T47D (cell line): Measurements from ENCODE around the gene DISC1.
A peak's percentile ranks its signal among the peaks of the same experiment; 100 is the strongest.
"Not testable (repeated sequence)": the region's sequence is repeated elsewhere in the genome, so short reads cannot be mapped to it uniquely, and the experiment has no call there.

Experiments used
- DNase-seq, 2 experiments: peaks; one replicate each; pipeline versions ENCODE4 v3.0.0 to v3.0.0-alpha.2; 2011 to 2012; ENCODE audit warnings: low read depth in 1 of 2, low spot score in 1 of 2
- JUND ChIP-seq: IDR thresholded peaks from 2 replicates; pipeline ENCODE4 v1.6.1; 2012; ENCODE audit warnings: low read depth
- in situ Hi-C: cut with HindIII; loops from 2 replicates; pipeline ENCODE4 v1.10.0; 2016; ENCODE audit warnings: low sequenced_read_pairs, low pct_unique_long_range_greater_than_20kb

Gene DISC1

GRCh38 chr1:231634323-231635013, 7.9 kb downstream of the DISC1 start:
- in situ Hi-C loops: no loop called here
- TF ChIP-seq JUND: no peak
- no peak for DNase-seq

- in situ Hi-C loops: no loop called here
- TF ChIP-seq JUND: no peak
These were observed 9.6 kb downstream of the DISC1 start for GRCh38 chr1:231636157-231636556.

GRCh38 chr1:231636922-231637321, 10.3 kb downstream of the DISC1 start:
- in situ Hi-C loops, DNase-seq: not testable (repeated sequence)

More at GRCh38 chr1:231636157-231636556, 9.6 kb downstream of the DISC1 start:
- no peak for DNase-seq

- DNase-seq: no peak
- TF ChIP-seq JUND: no peak
- in situ Hi-C loops: no loop called here
These were observed 12.1 kb downstream of the DISC1 start for GRCh38 chr1:231638647-231639046.

- in situ Hi-C loops: no loop called here
- DNase-seq: no peak
- no peak for TF ChIP-seq JUND
These were observed 13.2 kb downstream of the DISC1 start for GRCh38 chr1:231639819-231640218.

- DNase-seq, in situ Hi-C loops: not testable (repeated sequence)
These were observed 14.9 kb downstream of the DISC1 start for GRCh38 chr1:231641444-231641843.

- in situ Hi-C loops, DNase-seq: not testable (repeated sequence)
These were observed 15.5 kb downstream of the DISC1 start for GRCh38 chr1:231642061-231642460.

- peak in 1 of 2 experiments; percentile 18 for DNase-seq
- TF ChIP-seq JUND: no peak
- in situ Hi-C loops: no loop called here
These were observed 16.0 kb downstream of the DISC1 start for GRCh38 chr1:231642618-231643017.

GRCh38 chr1:231643071-231643934, 16.7 kb downstream of the DISC1 start:
- in situ Hi-C loops: no loop called here
- no peak for TF ChIP-seq JUND
- no peak for DNase-seq

- no peak for DNase-seq
- in situ Hi-C loops: no loop called here
- TF ChIP-seq JUND: no peak
These were observed 17.3 kb downstream of the DISC1 start for GRCh38 chr1:231643935-231644237.

GRCh38 chr1:231645634-231646033, 19.0 kb downstream of the DISC1 start:
- in situ Hi-C loops, DNase-seq: not testable (repeated sequence)

GRCh38 chr1:231646165-231646564, 19.6 kb downstream of the DISC1 start:
- in situ Hi-C loops, DNase-seq: not testable (repeated sequence)

- in situ Hi-C loops, DNase-seq: not testable (repeated sequence)
These were observed 25.2 kb downstream of the DISC1 start for GRCh38 chr1:231651621-231652260.
